HG02885 (cell line): ENCODE results near the gene MADD.
"Not testable (repeated sequence)": the region's sequence is repeated elsewhere in the genome, so short reads cannot be mapped to it uniquely, and the experiment has no call there.

Experiments
- ATAC-seq: cut with Tn5 transposase; IDR thresholded peaks from one replicate; pipeline ENCODE4 v1.9.1; 2021; ENCODE audit warnings: mild to moderate bottlenecking; ENCODE audit not compliant: unreplicated experiment, poor library complexity

MADD gene

GRCh38 chr11:47314992-47315391 lies 45.1 kb downstream of the MADD start:
- no peak for ATAC-seq

- ATAC-seq: not testable (repeated sequence)
These were observed 46.6 kb downstream of the MADD start for GRCh38 chr11:47316501-47316900.

- ATAC-seq: peak; percentile 85
These were observed 47.3 kb downstream of the MADD start for GRCh38 chr11:47317064-47317828.

GRCh38 chr11:47318166-47318565 lies 48.2 kb downstream of the MADD start:
- no peak for ATAC-seq

GRCh38 chr11:47324520-47324919 lies 54.6 kb downstream of the MADD start:
- ATAC-seq: no peak

- ATAC-seq: no peak
These were observed 55.5 kb downstream of the MADD start for GRCh38 chr11:47325271-47326041.

GRCh38 chr11:47326198-47326597 lies 56.3 kb downstream of the MADD start:
- no peak for ATAC-seq

- ATAC-seq: no peak
These were observed 57.1 kb downstream of the MADD start for GRCh38 chr11:47327025-47327424.

GRCh38 chr11:47327949-47328348 lies 58.0 kb downstream of the MADD start:
- no peak for ATAC-seq

- ATAC-seq: peak; percentile 50
These were observed 58.8 kb downstream of the MADD start for GRCh38 chr11:47328449-47329390.

GRCh38 chr11:47329431-47329986 lies 59.6 kb downstream of the MADD start:
- ATAC-seq: no peak

- ATAC-seq: no peak
These were observed 60.3 kb downstream of the MADD start for GRCh38 chr11:47329987-47330931.

GRCh38 chr11:47331454-47332302 lies 61.7 kb downstream of the MADD start:
- no peak for ATAC-seq

GRCh38 chr11:47332303-47332711 lies 62.4 kb downstream of the MADD start:
- ATAC-seq: no peak

GRCh38 chr11:47332791-47333525 lies 63.0 kb downstream of the MADD start:
- ATAC-seq: no peak

- ATAC-seq: no peak
These were observed 63.6 kb downstream of the MADD start for GRCh38 chr11:47333526-47333845.

GRCh38 chr11:47333886-47334443 lies 64.0 kb downstream of the MADD start:
- ATAC-seq: no peak
